Neutrophil (primary cell): ENCODE measurements around the gene MOB3A.

Experiments
- H3K27ac ChIP-seq: fragments of 200-600 bp; sonication (generic); 2 replicates; pipeline ENCODE4 v1.5.1; 2016; ENCODE audit warnings: mild to moderate bottlenecking, moderate library complexity
- H3K27me3 ChIP-seq: fragments of 200-600 bp; sonication (generic); 2 replicates; pipeline ENCODE4 v1.6.0; 2016; ENCODE audit warnings: mild to moderate bottlenecking
- H3K36me3 ChIP-seq: fragments of 200-600 bp; sonication (generic); 2 replicates; pipeline ENCODE4 v1.5.1; 2017
- H3K4me1 ChIP-seq, 2 experiments: fragments of 200-600 bp in 1 of 2; sonication (generic) in 1 of 2; 1 replicate in 1 of 2; 2 replicates in 1 of 2; pipeline versions ENCODE4 v1.5.1 to v1.6.1; 2013 to 2016; ENCODE audit warnings: low read depth in 1 of 2, low read length in 1 of 2, mild to moderate bottlenecking in 1 of 2, moderate library complexity in 1 of 2; ENCODE audit not compliant: control insufficient read depth in 1 of 2, insufficient read depth in 1 of 2
- H3K4me3 ChIP-seq, 2 experiments: fragments of 200-600 bp in 1 of 2; sonication (generic) in 1 of 2; 1 replicate in 1 of 2; 2 replicates in 1 of 2; pipeline ENCODE4 v1.5.1; 2013 to 2016; ENCODE audit warnings: low read depth in 1 of 2, low read length in 1 of 2, mild to moderate bottlenecking in 1 of 2, moderate library complexity in 1 of 2
- H3K9me3 ChIP-seq: fragments of 200-600 bp; sonication (generic); 2 replicates; pipeline ENCODE4 v1.5.1; 2016
- CTCF ChIP-seq: fragments of 200-600 bp; sonication (generic); IDR thresholded peaks from 2 replicates; pipeline ENCODE4 v1.5.1; 2016; ENCODE audit warnings: antibody characterized with exemption

The MOB3A gene

GRCh38 chr19:2042485-2043250 lies 53.5 kb downstream of the MOB3A start:
- no peaks in the 10 kb centered on the region for H3K9me3 ChIP-seq
- H3K27ac ChIP-seq, result peak overlapping the region; percentile 97
- no peak for TF ChIP-seq CTCF
- H3K4me1 ChIP-seq, result peaks cover 50 to 63% of the 10 kb centered on the region in 2 experiments
- peaks cover 99% of the 10 kb centered on the region for H3K36me3 ChIP-seq
- peak overlapping the region; percentile 67 to 71 for H3K4me3 ChIP-seq
- no peaks in the 10 kb centered on the region for H3K27me3 ChIP-seq

GRCh38 chr19:2041683-2042484 lies 54.2 kb downstream of the MOB3A start:
- Histone ChIP-seq H3K27ac (peak overlapping the region; percentile 97), H3K4me1 (peaks cover 43 to 55% of the 10 kb centered on the region in 2 experiments), H3K36me3 (peaks cover 96% of the 10 kb centered on the region), H3K4me3 (peak overlapping the region; percentile 67 to 71), H3K27me3 (no peaks in the 10 kb centered on the region), H3K9me3 (no peaks in the 10 kb centered on the region)
- TF ChIP-seq CTCF, result peak; percentile 20

GRCh38 chr19:2041433-2041682 lies 54.8 kb downstream of the MOB3A start:
- H3K27me3 ChIP-seq, result no peaks in the 10 kb centered on the region
- H3K27ac ChIP-seq, result peak overlapping the region; percentile 97
- peaks cover 91% of the 10 kb centered on the region for H3K36me3 ChIP-seq
- no peaks in the 10 kb centered on the region for H3K9me3 ChIP-seq
- H3K4me1 ChIP-seq, result peaks cover 43 to 51% of the 10 kb centered on the region in 2 experiments
- TF ChIP-seq CTCF, result no peak
- peak overlapping the region; percentile 51 to 71 for H3K4me3 ChIP-seq

- Histone ChIP-seq H3K27me3 (no peaks in the 10 kb centered on the region), H3K36me3 (peaks cover 86% of the 10 kb centered on the region), H3K27ac (peak overlapping the region; percentile 97), H3K9me3 (no peaks in the 10 kb centered on the region), H3K4me3 (peak overlapping the region; percentile 51 to 71), H3K4me1 (peaks cover 42 to 49% of the 10 kb centered on the region in 2 experiments)
- no peak for TF ChIP-seq CTCF
Observed at GRCh38 chr19:2040647-2041432, 55.3 kb downstream of the MOB3A start.

GRCh38 chr19:2039959-2040646 lies 56.0 kb downstream of the MOB3A start:
- Histone ChIP-seq H3K27me3 (no peaks in the 10 kb centered on the region), H3K9me3 (no peaks in the 10 kb centered on the region), H3K36me3 (peaks cover 78% of the 10 kb centered on the region), H3K4me1 (peaks cover 42 to 43% of the 10 kb centered on the region in 2 experiments), H3K27ac (peak overlapping the region; percentile 97), H3K4me3 (no peak overlapping the region)
- TF ChIP-seq CTCF, result no peak
